ENCODE results near the gene LBX2.
"Not testable (repeated sequence)": the region's sequence is repeated elsewhere in the genome, so short reads cannot be mapped to it uniquely, and the experiment has no call there.

The LBX2 gene

DNA sequence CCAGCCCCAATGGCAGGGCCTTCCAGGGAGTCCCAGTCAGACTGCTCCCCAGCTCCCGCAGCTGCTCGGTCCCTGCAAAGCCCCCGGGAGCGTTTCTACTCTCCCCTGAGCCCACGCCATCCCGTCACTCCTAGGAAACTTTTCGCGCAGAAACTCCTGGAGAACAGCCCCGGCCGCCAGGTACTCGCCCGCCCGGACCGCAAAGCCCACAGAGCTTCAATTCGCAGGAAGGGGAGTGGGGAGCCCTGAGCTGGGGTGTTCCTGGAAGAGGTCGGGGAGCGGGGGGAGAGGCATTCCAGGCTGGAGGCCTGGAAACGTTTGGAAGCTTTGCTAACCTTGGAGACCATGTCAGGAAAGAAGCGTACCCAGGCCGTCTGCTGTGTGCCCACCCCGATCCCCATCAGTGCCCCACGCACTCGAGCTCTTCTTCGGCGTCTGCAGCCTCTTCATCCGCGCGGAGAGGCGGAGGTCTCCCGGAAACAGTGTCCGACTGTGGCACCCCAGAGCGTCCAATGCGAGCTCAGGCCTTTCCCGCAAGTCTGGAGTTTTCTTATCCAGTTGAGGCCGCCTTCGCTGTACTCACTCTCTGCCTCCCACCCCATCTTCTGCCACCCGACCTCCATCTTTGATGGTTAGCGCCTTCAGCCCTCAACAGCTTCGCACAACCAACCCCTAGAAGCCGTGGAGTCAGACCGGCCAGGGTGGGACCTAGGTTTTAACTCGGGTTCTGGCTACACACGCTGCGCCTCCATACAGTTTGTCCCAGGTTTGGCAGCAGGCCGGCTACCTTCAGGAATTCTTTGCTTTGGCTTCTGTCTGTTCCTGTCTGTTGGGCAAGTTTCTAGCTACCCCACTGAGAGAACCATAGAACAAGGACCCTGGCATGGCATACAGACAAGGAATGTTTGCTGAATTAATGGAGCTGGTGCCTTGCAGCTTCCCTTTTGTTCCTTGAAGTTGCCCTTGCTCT is 4.4 kb upstream of the LBX2 start:
- DNase-seq (ENCODE audit: low read depth), result no peak

DNA sequence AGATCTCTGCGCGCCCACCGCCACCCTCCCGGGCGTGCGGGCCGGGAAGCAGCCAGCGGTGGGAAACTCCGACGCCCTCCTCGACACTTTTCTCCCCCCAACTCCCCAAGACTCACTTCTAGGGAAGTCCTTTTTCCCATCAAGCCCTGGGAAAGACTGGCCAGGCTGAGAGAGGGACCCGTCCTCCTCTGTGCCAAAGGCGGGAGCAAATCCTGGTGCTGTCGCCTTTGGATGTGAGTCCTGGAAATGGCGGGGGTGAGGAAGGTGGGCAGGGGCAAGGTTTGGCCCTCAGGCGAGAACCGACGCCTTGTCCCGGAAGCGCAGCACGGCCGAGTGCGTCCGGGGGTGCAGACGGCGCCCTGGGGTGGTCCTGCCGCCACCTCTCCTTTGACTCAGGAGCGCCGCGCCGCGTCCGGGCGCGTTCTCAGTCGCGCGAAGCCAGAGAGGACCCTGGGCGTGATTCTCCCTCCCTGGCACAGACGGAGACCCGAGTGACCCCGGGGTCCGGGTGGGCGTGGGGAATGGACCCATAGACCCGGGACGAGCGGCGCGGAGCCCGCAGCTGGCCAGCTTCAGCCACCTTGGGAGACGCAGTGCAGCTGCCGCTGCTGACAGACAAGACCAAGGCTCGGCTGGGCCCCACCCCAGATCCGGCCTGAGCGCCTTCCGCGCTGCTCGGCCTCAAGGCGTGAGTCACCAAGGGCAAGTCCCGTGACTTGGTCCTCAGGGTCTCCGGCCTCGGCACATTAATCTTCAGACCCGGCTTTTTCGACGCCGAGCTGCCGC is 3.5 kb upstream of the LBX2 start:
- peak; percentile 74 for DNase-seq (ENCODE audit: low read depth)

DNA sequence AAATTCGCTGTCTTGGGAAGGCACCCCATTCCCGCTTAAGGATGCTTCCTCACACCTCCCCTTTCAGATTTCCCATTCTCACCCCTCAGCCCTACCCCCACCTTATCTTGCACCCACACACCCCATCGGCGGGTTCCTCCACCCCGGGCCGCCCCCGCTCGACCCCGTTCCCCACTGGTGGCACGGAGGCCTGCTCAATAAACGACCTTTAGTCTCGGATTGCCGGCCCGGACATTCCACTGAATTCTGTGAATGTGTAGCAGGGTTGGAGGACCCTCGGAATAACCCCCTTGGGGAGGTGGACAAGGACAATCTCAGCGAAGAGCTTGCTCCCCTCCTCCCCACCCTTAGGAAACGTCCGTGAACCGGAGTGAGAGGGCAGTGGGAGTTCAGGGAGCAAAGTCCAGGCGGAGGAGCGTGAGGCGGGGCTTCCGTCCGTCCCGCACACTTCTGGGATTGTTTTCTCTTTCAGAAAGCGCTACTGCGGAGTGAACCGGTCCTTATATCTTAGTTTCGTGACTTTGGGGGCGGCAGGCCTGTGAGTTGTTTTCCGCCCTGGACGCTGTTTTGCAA is 2.8 kb upstream of the LBX2 start:
- DNase-seq (ENCODE audit: low read depth), result no peak

- no peak for DNase-seq (ENCODE audit: low read depth)
Measured at GRCh38 chr2:74501335-74502071, 2.1 kb upstream of the LBX2 start.

DNA sequence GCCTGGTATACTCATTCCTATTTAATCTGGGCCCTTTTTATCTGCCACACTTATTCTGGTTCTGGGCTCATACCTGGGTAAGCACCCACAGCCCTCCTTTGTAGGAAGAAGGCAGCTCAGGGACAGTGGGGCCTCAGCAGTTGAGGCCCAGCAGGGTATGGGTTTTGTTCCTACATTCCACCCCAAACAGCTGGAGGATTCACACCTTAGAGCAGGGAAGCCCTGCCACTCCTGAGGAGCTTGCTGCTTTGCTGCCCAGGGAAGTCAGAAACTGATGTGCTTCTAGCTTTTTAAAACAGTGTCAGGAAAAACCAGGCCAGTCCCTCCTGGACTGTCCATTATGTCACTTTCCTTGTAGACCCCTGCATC is 1.2 kb upstream of the LBX2 start:
- DNase-seq (ENCODE audit: low read depth), result no peak

- no peak for DNase-seq (ENCODE audit: low read depth)
Measured at GRCh38 chr2:74499940-74500577, 656 bp upstream of the LBX2 start.

- DNase-seq (ENCODE audit: low read depth), result no peak
Measured at GRCh38 chr2:74498500-74499266, 720 bp downstream of the LBX2 start.

DNA sequence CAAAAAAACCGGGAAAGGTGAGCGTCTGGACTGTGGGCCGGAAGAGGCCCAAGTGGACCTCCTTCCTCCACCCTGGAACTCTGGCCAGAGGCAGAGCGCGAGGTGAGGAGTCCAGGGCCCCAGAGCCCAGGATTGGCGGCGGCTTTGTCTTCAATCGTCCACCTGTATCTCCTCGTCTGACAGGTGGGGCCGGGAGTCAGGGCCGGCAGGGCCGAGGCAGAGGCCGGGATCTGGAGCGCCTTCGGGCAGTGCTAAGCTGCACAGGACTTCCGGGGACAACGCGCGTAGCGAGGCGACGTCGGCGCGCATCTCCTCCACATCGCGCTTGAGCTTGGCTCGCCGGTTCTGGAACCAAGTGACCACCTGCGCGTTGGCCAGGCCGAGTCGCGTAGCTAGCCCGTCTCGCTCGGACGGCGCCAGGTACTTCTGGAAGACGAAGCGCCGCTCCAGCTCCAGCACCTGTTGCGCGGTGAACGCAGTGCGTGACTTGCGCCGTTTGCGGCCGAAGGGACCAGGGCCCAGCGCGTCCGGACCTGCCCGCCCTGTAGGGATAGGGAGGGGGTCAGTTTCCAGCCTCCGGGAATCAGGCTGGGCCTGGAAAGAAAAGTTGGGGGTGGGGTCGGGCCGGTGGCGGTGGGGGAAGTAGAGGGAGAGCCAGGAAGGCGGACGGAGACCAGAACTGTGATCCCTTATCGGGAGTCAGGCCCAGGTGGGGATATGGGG is 1.5 kb downstream of the LBX2 start:
- no peak for DNase-seq (ENCODE audit: low read depth)

- DNase-seq (ENCODE audit: low read depth), result no peak
Measured at GRCh38 chr2:74496997-74497776, 2.2 kb downstream of the LBX2 start.

DNA sequence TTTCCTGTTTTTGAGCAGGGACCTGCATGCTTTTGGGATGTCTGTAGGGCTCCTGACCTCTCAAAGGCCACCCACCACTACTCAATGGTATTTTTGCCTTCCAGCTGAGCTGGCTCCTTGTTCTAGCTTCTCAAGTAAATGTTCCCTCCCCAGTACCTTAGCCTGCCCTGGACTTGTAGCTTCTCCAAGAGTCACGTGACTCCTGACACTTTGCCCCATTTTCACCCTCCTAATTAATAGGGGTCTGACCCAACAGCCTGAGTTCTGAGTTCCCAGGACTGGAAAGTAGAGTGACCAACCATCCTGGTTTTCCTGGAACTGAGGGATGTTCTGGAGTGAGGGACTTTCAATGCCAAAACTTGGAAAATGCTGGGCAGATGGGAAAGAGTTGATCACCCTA is 4.0 kb downstream of the LBX2 start:
- DNase-seq (ENCODE audit: low read depth), result no peak

DNA sequence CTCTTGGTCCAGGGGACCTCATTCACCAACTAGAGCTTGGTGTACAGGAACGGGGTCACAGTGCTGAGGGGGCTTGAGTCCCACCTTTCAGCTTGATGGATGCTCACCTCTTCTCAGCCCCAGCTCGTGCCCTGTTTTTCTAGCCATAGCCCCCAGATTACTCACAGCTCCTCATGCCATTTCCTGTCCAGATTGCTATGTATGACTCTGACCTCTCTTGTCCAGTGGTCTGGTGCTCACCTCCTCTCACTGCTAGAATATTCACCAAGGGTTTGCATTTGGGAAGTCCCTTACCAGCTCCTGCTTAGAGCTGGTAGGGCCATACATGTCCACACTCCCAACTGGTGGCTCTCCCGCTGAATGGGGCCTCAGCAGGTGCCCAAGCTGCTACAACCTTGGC is 5.9 kb downstream of the LBX2 start:
- DNase-seq (ENCODE audit: low read depth), result no peak

DNA sequence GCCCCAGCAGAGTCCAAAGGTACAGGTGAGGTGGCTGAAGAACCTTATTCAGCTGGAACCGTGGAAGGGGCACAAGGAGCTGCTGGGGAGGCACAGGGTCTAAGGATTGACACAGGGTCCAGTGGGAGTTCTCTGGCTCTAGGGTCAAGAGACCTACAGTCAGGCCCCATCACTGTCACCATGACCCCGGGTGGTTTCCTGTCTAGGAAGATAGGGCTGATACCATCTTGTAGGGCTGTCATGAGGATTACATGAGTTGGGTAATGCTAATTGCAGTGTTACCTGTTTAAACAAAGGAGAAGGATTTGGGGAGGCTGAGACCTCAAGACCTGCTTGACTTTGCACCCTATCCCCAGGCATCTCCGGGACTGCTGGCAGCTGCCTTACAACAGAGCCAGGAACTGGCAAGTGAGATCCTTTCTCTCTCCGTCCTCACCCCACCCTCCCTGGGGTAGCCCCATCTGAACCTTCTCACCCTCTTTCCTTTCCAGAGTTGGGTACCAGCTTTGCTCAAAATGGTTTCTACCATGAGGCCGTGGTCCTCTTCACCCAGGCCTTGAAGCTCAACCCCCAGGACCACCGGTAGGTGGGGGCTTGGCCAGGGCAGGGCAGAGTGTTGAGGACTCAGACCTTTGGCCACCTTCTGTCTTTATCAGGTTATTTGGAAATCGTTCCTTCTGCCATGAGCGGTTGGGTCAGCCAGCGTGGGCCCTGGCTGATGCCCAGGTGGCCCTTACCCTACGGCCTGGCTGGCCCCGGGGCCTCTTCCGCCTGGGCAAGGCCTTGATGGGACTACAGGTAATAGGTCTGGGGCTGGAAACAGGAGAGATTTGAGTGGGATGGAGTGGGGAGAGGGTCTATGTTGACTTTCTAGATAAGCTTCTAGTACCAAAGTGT is 7.5 kb downstream of the LBX2 start:
- DNase-seq (ENCODE audit: low read depth), result no peak

GRCh38 chr2:74489906-74490305 is 9.5 kb downstream of the LBX2 start:
- DNase-seq (ENCODE audit: low read depth), result no peak

GRCh38 chr2:74488643-74489481 is 10.5 kb downstream of the LBX2 start:
- no peak for DNase-seq (ENCODE audit: low read depth)

DNA sequence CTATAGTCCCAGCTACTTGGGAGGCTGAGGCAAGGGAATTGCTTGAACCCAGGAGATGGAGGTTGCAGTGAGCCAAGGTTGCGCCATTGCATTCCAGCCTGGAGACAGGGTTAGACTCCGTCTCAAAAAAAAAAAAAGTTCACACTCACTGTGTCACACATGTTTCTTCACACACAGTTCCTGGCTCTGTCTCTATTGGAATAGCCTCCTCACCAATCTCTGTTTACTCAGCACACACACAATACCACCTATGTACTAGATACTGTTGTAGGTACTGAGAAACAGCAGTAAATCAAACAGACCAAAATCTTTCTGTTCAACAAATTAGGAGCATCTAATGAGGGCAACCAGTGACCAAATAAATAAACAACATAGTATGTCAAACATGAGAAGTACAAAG is 13.3 kb downstream of the LBX2 start:
- DNase-seq (ENCODE audit: low read depth), result no peak

DNA sequence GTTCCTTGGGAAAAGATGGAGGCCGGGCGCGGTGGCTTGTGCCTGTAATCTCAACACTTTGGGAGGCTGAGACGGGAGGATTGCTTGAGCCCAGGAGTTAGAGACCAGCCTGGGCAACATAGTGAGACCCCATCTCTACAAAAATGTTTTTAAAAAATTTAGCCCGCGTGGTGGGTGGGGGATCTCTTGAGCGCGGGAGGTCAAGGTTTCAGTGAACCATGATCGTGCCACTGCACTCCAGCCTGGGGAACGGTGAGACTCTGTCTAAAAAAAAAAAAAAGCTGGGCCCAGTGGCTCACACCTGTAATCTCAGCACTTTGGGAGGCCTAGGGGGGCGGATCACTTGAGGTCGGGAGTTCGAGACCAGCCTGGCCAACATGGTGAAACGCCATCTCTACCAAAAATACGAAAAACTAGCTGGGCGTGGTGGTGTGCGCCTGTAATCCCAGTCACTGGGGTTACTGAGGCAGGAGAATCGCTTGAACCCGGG is 15.7 kb downstream of the LBX2 start:
- DNase-seq (ENCODE audit: low read depth), result not testable (repeated sequence)

All from stromal cell of bone marrow (primary cell).